GM12878 (cell line): ENCODE data around the gene TTLL8. TPM values are rescaled to one million over a fixed set of nuclear protein-coding genes. Genes with fewer than 3 reads are reported as not detected.

Source experiments
- ATAC-seq: fragments of 200-7000 bp; cut with Tn5 transposase; 3 replicates; pipeline ENCODE4 v1.9.1; 2020; ENCODE audit warnings: mild to moderate bottlenecking, moderate library complexity
- BruUV-seq: library from RNA; stranded (reverse); fragments of 400-500 nt; replicated peaks from 2 replicates; lab custom pipeline; 2021; lab: Mats Ljungman, UMichigan
- CTCF ChIA-PET: fragments of 300-600 bp; sonication (Branson Sonifier 250); formaldehyde crosslinking; extraction: SDS; loops from one replicate; lab custom pipeline; 2021; ENCODE audit warnings: inconsistent platforms; lab: Yijun Ruan, JAX
- POLR2A ChIA-PET: fragments of 350-600 bp; formaldehyde crosslinking; extraction: SDS; loops from one replicate; lab custom pipeline; 2021; ENCODE audit warnings: inconsistent platforms; lab: Charles Lee
- RAD21 ChIA-PET: fragments of 300-600 bp; sonication (Branson Sonifier 250); formaldehyde crosslinking; loops from one replicate; lab custom pipeline; 2023; ENCODE audit warnings: antibody characterized with exemption; ENCODE audit not compliant: unreplicated experiment; lab: Charles Lee
- SMC1A ChIA-PET: fragments of 300-600 bp; sonication (Branson Sonifier 250); formaldehyde crosslinking; loops from one replicate; lab custom pipeline; 2023; ENCODE audit not compliant: unreplicated experiment, uncharacterized antibody; lab: Charles Lee
- DNase-seq: peaks from one replicate; pipeline ENCODE4 v3.0.0-alpha.2; 2011; ENCODE audit warnings: low read depth, low spot score
- FAIRE-seq: peaks from 3 replicates; lab custom pipeline; 2011; peaks lifted over from hg19 to GRCh38; lab: Jason Lieb, UNC
- H2AFZ ChIP-seq: 2 replicates; pipeline ENCODE4 v1.6.0; 2011; ENCODE audit warnings: low read depth, low read length, control low read depth; ENCODE audit not compliant: control insufficient read depth
- H3K27ac ChIP-seq: 2 replicates; pipeline ENCODE4 v1.5.1; 2011; ENCODE audit warnings: control low read depth; ENCODE audit not compliant: control insufficient read depth, insufficient read depth
- H3K27me3 ChIP-seq, 2 experiments: replicated peaks in 1 of 2; 2 replicates each; pipeline versions ENCODE4 v1.6.0 to v1.6.1; 2011; ENCODE audit warnings: low read length in 1 of 2; ENCODE audit not compliant: control insufficient read depth in 2 of 2, insufficient read depth in 2 of 2
- H3K36me3 ChIP-seq, 2 experiments: 2 replicates each; pipeline ENCODE4 v1.5.1; 2011; ENCODE audit warnings: low read length in 1 of 2; ENCODE audit not compliant: control insufficient read depth in 2 of 2, insufficient read depth in 2 of 2
- H3K4me1 ChIP-seq: 2 replicates; pipeline ENCODE4 v1.6.1; 2011; ENCODE audit warnings: mild to moderate bottlenecking, low read length, moderate library complexity, mixed read lengths; ENCODE audit not compliant: control insufficient read depth, insufficient read depth
- H3K4me2 ChIP-seq: 2 replicates; pipeline ENCODE4 v1.6.0; 2011; ENCODE audit warnings: control low read depth; ENCODE audit not compliant: control insufficient read depth, insufficient read depth
- H3K4me3 ChIP-seq: fragments of 200-600 bp; sonication (generic); 2 replicates; pipeline ENCODE4 v1.5.1; 2016
- H3K79me2 ChIP-seq: 2 replicates; pipeline ENCODE4 v1.6.0; 2011; ENCODE audit warnings: low read length; ENCODE audit not compliant: control insufficient read depth, insufficient read depth
- H3K9ac ChIP-seq: 2 replicates; pipeline ENCODE4 v1.8.0; 2011; ENCODE audit warnings: low read length, control low read depth, mixed read lengths; ENCODE audit not compliant: control insufficient read depth, insufficient read depth
- H3K9me3 ChIP-seq: replicated peaks from 3 replicates; pipeline ENCODE4 v1.5.1; 2011; ENCODE audit warnings: mild to moderate bottlenecking, low read length; ENCODE audit not compliant: control insufficient read depth, insufficient read depth
- H4K20me1 ChIP-seq: 2 replicates; pipeline ENCODE4 v1.6.0; 2011; ENCODE audit not compliant: control insufficient read depth, insufficient read depth
- CBX3 ChIP-seq: fragments of 200-600 bp; sonication (generic); IDR thresholded peaks from 2 replicates; pipeline ENCODE4 v1.6.1; 2016; ENCODE audit warnings: low read depth, borderline replicate concordance
- CEBPZ ChIP-seq: fragments of 150-350 bp; IDR thresholded peaks from 2 replicates; pipeline ENCODE4 v1.6.1; 2016; ENCODE audit warnings: low read depth, low read length
- FOXK2 ChIP-seq: fragments of 450-650 bp; IDR thresholded peaks from 2 replicates; pipeline ENCODE4 v1.6.1; 2017; ENCODE audit warnings: mild to moderate bottlenecking, moderate library complexity
- IKZF2 ChIP-seq, 2 experiments: fragments of 450-650 bp; IDR thresholded peaks; 2 replicates each; pipeline ENCODE4 v1.6.1; 2017; ENCODE audit warnings: mild to moderate bottlenecking in 2 of 2, moderate library complexity in 2 of 2
- IRF4 ChIP-seq: IDR thresholded peaks from 2 replicates; pipeline ENCODE4 v1.6.1; 2011; ENCODE audit warnings: low read depth, low read length
- LARP7 ChIP-seq: fragments of 450-650 bp; IDR thresholded peaks from 2 replicates; pipeline ENCODE4 v1.6.1; 2017; ENCODE audit warnings: mild to moderate bottlenecking
- NFYB ChIP-seq: IDR thresholded peaks from 2 replicates; pipeline ENCODE4 v1.6.1; 2011; ENCODE audit warnings: low read depth, mild to moderate bottlenecking, low read length, improper control_type of control experiment, moderate library complexity; ENCODE audit not compliant: insufficient read depth
- RB1 ChIP-seq: fragments of 450-650 bp; formaldehyde crosslinking; IDR thresholded peaks from 2 replicates; pipeline ENCODE4 v1.6.1; 2017; ENCODE audit warnings: mild to moderate bottlenecking, borderline replicate concordance
- RELB ChIP-seq: fragments of 450-650 bp; IDR thresholded peaks from 2 replicates; pipeline ENCODE4 v1.6.1; 2017; ENCODE audit warnings: low read depth, mild to moderate bottlenecking, moderate library complexity
- SRF ChIP-seq, 2 experiments: IDR thresholded peaks; 2 replicates each; pipeline ENCODE4 v1.6.1; 2011; ENCODE audit warnings: low read depth in 2 of 2, low read length in 2 of 2, mild to moderate bottlenecking in 1 of 2, moderate library complexity in 1 of 2
- TCF3 ChIP-seq: IDR thresholded peaks from 2 replicates; pipeline ENCODE4 v1.6.1; 2012; ENCODE audit warnings: low read depth, mild to moderate bottlenecking, low read length, borderline replicate concordance; ENCODE audit not compliant: insufficient read depth
- WGBS: methylation state at CpG from one replicate; pipeline ENCODE4 v1.1.6; 2016; ENCODE audit warnings: low lambda C conversion rate; ENCODE audit not compliant: insufficient replicate concordance, insufficient coverage; ENCODE audit errors: missing lambda C conversion rate; 5-methylcytosine and 5-hydroxymethylcytosine counted together
- in situ Hi-C: fragments of 300-500 bp; cut with MboI; formaldehyde crosslinking; loops from 9 replicates; pipeline ENCODE4 v1.14.3; 2018; ENCODE audit warnings: mixed read lengths
- intact Hi-C: fragments of 100-400 bp; cut with micrococcal nuclease; formaldehyde crosslinking; loops from one replicate; pipeline ENCODE4 v1.14.2; 2022; ENCODE audit not compliant: unreplicated experiment
- polyA plus RNA-seq, 11 experiments: library from polyadenylated mRNA; depleted of rRNA in 4 of 11; unstranded in 6 of 11; stranded (reverse) in 5 of 11; fragments of >200 nt; fragmentation: Nextera tagmentation in 4 of 11; fragmentation: Illumina TruSeq in 1 of 11; extraction: Ambion mirVana in 4 of 11; extraction: Trizol in 1 of 11; gene quantifications; 1 replicate in 1 of 11; 2 replicates in 10 of 11; pipeline versions ENCODE4 v1.2.1 to v1.2.3, GENCODE V29; 2011 to 2016; ENCODE audit warnings: inconsistent platforms in 2 of 11, missing spikeins in 2 of 11, low read depth in 1 of 11
- total RNA-seq, 4 experiments: library from RNA; depleted of rRNA in 3 of 4; stranded (reverse); fragments of >200 nt in 3 of 4; fragmentation: Illumina TruSeq in 1 of 4; extraction: Trizol in 1 of 4; gene quantifications; 2 replicates each; pipeline versions ENCODE4 v1.2.1 to v1.2.3, GENCODE V29; 2013 to 2021

Gene TTLL8
- total and polyA plus RNA-seq, 10 of the 15 experiments (the other 5 are each of a cell fraction or from before 2014, with no cell fraction given) = not detected

DNA sequence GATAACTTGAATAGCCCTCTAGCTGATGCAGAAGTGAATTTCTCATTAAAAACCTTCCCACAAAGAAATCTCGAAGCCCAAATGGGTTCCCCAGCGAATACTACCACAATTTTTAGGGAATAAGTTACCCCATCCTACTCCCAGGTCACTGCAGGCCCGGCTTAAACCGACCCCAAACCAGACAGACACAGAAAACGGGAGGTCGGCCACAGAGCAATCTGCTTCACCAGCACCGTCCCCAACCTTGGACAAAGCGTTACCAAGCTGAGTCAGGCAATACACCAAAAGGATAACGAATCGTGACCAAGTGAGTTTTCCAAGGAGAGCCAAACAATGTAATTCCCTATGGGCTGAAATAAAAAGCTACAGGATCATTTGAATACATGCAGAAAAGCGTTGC lies 31.1 kb upstream of the TTLL8 start (continued):
- no peak for TF ChIP-seq TCF3
- TF ChIP-seq RELB = no peak
- TF ChIP-seq IRF4 = no peak

DNA sequence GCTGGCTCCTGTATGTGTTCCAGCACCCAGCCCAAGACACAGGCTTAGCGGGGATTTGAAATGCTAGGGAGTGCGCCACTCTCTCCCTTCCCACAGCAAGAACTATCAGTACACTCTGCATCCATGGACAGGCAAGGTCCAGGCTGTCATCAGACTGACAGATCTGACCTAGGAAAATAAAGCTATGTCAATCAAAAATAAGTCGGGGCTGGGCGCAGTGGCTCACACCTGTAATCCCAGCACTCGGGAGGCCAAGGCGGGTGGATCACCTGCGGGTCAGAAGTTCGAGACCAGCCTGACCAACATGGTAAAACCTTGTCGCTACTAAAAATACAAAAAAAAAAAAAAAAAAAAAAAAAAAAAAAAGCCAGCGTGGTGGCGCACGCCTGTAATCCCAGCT lies 30.0 kb upstream of the TTLL8 start:
- Histone ChIP-seq H2AFZ (no peak overlapping the region), H3K4me1 (no peaks in the 10 kb centered on the region), H3K4me3 (no peak overlapping the region), H3K27ac (no peak overlapping the region), H3K27me3 (peaks cover 1 to 2% of the 10 kb centered on the region in 2 experiments; a peak in 2 of 4 replicates), H3K9me3 (peaks cover 9% of the 10 kb centered on the region; the same call in 1 of the 3 replicates), H3K9ac (no peak overlapping the region), H3K4me2 (no peak overlapping the region), H4K20me1 (no peaks in the 10 kb centered on the region), H3K36me3 (no peaks in the 10 kb centered on the region), H3K79me2 (no peaks in the 10 kb centered on the region)
- FAIRE-seq (no peak), DNase-seq (no peak), ATAC-seq (no peak)
- BruUV-seq = no TSS peak
- intact Hi-C loops = no loop called here
- CTCF ChIA-PET = no interaction called here
- RAD21 ChIA-PET = interaction anchor here (0.6 kb wide), 1 partner anchor 32 kb away, joined by 3 read pairs; no protein-coding TSS in a partner anchor
- POLR2A ChIA-PET = interaction anchor here (0.5 to 0.6 kb wide), 2 partner anchors 70 to 148 kb away, joined by 3 to 4 read pairs; no protein-coding TSS in a partner anchor
- WGBS = 86% methylated on average over 7 of the region's 12 CpGs
- SMC1A ChIA-PET = no interaction called here
- in situ Hi-C loops = no loop called here
- TF ChIP-seq CBX3 (no peak), CEBPZ (no peak), RB1 (no peak), SRF (IDR thresholded peaks at IDR 0.05; ENCODE audit: low read depth in 2 of 2, low read length in 2 of 2) (no peak), NFYB (no peak), IKZF2 (IDR thresholded peaks at IDR 0.05) (no peak), LARP7 (no peak), FOXK2 (no peak)
